ENCODE results near the gene ORMDL3.
"Not testable (repeated sequence)": the region's sequence is repeated elsewhere in the genome, so short reads cannot be mapped to it uniquely, and the experiment has no call there.

Gene ORMDL3

DNA sequence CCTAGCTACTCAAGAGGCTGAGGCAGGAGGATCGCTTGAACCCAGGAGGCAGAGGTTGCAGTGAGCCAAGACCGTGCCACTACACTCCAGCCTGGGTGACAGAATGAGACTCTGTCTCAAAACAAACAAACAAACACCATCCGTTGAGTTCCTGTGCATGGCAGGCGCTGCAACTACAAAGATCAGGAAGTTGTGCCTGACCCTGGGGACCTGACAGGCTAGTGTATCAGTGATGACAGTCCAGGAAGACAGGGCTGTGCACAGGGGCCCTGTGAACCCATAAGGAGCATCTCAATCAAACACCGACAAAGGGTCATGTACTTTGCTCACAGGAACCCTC lies 21.1 kb upstream of the ORMDL3 start:
- DNase-seq, result not testable (repeated sequence)

DNA sequence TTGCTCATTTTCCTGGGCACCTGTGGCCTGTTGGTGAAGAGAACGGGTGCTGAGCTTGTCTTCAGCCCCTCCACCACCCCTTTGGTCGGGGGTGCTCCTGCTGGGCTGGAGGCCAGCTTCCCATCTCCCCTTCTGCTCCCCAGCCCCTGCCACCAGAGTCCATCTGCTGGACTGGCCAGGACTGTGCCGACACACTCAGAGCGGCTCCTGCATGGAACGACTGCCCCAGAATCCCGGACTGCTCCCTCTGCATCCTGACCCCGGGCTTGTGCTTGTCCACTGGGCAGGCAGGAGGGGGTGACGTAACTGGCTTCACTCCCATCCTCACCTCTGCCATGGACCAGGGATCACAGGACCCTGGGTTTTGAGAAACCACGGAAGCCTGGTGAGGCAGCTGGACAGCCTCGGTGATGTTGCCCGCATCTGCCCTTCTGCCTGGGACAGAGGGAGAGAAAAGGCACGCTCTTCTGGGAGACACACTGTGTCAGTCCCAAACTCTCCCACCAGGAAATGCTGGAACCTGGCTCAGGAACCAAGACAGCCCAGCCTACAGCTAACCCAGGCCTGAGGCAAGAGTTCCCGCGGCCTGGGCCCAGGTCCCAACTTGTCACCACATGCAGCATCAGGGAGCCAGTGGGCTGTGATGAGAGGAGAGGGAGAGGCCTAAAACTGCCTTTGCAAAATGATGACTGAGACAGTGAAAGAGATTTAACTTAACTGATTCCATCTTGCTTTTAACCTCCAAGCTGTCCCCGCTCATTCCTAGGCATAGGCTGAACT lies 19.3 kb upstream of the ORMDL3 start:
- no peak for DNase-seq

DNA sequence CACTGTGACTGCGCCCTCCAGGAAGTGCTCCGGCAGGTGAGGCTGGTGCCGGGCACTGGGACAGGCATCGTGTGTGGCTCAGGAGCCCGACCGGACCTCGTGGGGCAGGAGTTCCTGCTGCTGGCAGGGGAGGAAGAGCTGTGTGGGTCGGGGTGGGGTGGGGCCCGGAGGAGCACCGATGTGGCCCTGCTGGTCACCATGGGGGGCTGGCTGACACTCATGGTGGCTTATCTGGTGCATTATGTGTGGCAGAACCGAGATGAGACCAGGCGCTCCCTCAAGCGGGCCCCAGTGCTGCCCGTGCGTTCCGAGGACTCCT lies 17.0 kb upstream of the ORMDL3 start:
- DNase-seq, result no peak

DNA sequence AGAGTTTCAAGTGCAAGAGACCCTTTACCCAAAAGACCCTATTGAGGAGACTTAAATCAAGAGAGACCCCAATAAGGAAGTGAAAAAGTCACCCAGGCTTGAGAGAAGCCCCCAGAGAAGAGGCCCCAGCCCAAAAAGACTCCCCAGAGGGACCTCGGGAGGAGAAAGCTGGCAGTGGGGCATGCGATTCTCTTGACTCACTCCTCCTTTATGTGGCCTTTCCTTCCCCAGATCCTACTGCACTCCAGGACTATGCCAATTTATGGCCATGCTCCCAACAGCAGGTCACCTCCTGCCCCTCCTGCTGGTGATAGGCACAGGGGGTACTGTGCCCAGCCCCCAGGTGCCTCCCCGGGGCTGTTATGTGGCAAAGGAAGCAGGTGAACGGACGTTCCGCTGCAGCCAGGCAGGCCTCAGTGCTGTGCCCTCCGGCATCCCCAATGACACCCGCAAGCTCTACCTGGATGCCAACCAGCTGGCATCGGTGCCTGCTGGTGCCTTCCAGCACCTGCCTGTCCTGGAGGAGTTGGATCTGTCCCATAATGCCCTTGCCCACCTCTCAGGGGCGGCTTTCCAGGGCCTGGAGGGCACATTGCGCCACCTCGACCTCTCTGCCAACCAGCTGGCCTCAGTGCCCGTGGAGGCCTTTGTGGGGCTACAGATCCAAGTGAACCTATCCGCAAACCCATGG lies 16.4 kb upstream of the ORMDL3 start:
- no peak for DNase-seq

DNA sequence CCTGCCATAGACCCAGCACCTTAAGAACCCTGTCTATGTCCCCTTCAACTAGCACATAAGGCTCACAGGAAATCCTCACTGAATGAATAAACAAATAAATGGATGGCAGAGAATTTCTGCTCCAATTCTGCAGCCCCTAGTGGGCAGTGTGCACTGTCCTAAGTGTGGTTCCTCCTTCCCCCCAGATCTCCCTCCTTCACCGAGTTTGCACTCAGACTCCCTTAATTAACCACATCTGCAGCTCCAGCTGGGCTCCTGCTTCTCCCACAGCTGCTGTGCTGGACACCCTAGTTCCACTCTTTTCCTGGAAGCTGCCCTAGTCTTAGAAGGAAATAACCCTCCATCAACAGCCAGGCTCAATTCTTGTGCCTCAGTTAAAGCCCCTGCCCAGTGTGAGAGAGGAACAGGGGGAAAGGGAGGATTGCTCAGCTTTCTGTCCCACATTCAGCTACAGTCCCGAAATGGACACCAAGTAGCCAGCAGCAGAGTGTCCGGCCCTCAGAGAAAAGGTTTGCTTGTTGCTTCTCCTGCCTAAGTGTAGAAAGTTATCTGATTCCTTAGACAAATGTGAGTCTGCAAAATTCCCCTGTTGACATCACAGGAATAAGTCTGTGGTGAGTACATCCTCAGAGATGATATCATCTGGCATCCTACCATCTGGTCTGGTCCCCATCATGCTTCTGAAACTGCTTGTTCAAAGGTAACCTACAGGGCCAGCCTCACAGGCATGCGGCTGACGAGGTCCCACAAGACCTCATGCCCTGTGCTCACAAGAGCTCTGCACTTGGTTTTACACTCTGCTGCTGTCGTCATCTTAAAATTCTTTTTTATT lies 12.4 kb upstream of the ORMDL3 start:
- peak; percentile 8 for DNase-seq

DNA sequence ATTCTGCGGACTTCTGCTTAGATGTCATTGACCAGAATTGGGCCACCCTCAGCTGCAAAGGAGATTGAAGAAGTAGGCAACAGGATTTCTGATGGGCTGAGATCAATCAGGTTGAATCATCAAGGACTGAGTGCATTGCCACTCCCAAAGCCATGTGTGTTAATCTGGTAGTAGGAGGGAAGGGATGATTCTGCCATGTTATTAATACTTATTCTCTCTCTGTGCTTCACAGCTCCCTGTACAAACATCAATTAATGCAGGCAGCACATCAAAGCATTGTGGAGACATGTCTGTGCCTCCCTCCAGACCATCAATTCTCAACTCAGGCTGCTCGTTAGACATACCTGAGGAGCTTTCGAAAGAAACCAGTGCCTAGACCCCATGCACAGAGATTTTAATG lies 11.7 kb upstream of the ORMDL3 start:
- DNase-seq, result no peak

DNA sequence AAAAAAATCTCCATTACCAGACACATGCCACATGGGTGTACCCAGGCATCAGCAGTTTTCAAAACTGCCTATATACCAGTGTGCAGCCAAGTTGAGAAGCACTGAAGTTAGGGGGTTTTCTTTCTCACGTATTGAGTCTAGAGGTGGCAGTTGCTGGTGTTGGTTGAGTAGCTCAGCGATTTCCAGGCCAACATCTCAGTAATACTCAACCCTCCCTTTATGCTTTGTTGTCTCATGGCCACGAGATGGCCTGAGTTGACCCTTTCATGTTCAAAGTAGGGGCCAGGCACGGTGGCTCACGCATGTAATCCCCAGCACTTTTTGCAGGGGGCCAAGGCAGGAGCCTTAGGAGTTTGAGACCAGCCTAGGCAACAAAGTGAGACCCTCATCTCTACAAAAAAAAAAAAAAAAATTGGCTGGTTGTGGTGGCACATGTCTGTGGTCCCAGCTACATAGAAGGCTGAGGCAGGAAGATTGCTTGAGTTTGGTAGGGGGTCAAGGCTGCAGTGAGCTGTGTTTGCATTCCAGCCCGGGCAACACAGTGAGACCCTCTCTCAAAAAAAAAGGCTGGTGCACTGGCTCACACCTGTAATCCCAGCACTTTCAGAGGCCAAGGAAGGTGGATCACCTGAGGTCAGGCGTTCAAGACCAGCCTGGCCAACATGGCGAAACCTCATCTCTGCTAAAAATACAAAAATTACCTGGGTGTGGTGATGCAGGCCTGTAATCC lies 10.9 kb upstream of the ORMDL3 start:
- DNase-seq, result no peak

DNA sequence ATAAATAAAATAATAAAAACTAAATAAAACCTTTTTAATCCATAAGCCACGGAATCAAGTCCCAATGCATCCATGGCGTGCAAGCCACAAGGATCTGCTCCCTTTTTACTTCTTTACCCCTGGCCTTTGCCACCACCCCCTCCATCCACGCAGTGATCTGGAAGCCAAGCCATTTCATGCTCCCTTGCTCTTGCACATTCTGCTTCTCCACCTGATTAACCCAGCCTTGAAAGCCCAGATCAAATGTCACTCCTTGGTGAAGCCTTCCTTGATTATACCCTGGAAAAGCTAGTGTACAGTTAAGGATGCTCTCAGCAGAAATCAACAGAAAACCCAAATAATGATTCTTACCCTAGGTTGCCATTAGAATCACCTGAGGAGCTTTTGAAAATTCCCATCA lies 10.0 kb upstream of the ORMDL3 start:
- no peak for DNase-seq

DNA sequence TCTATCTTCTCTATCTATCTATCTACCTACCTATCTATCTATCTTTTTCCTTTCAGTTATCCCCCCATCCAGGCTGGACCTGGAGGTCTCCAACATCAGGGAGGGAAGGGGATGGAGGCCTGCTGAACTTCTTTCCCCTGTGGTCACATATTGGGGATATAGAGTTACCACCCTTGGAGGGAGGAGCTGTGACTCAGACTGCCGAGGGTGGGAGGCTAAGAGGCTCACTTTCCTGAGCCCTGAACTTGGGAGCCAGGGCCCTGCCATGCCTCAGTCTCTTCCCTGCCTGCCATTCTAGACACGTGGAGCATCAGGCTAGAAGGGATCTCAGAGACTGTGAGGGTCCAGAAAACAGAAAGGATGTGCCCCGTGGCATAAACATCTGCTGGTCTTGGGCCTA lies 8.5 kb upstream of the ORMDL3 start:
- no peak for DNase-seq

DNA sequence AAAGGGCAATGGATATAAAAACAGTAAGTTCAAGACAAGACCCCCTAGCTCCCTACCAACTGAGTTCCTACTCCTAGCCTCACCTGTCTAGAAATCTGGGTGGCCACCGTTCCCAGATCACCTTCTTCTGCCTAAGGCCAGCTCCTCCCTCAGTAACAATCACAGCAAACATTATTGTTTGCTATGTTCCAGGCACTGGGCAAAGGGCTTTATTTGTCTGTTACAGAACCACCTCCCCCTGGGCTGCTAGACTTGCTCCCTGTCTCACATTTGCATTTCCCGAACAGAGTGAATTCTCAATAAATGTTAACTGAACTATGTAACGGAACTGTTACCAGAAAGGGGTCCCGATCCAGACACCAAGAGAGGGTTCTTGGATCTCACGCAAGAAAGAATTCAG lies 6.9 kb upstream of the ORMDL3 start:
- no peak for DNase-seq

DNA sequence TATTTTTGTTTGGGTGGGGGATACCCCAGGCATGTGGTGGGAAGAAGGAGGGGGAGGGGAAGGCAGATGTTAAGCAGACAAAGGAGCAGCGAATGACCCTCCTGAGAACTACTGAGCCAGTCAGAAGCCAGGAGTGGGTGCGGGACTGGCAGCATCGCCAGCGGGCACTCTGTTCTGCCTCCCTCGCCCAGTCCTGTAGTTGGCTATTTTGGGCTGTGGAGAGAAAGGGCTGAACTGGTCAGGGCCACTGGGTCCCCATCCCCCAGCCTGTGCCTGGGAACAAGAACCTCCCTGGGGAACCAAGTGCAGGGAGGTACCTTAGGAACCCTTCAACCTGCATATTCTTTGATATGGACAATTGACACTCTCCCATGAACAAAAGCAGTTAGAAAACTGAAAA lies 6.5 kb upstream of the ORMDL3 start:
- no peak for DNase-seq

DNA sequence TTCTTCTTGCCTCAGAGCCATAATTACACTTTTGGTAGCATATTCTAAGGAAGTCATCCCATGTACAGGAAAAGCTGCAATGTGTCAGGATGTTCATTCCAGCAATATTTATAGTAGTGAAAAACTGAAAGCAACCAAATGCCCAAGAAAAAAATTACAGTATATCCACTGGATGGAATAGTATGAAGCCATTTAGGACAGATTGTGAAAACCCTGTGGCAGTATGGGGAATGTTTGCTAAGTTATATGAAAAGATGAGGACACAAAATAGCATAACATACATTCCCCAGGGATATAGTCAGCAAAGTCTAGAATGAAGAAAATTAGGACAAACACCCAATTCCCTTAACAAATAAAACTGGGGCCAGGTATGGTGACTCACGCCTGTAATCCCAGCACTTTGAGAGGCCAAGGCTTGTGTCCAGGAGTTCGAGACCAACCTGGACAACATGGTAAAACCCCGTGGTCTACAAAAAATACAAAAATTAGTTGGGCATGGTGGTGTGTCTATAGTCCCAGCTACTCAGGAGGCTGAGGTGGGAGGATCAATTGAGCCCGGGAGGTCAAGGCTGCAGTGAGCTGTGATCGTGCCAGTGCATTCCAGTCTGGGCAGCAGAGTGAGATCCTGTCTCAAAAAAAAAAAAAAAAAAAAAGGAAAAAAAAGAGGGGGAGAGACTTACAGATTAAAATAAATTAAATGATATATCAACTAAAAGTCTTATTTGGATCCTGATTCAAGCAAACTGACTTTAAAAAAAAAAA lies 2.4 kb upstream of the ORMDL3 start:
- no peak for DNase-seq

DNA sequence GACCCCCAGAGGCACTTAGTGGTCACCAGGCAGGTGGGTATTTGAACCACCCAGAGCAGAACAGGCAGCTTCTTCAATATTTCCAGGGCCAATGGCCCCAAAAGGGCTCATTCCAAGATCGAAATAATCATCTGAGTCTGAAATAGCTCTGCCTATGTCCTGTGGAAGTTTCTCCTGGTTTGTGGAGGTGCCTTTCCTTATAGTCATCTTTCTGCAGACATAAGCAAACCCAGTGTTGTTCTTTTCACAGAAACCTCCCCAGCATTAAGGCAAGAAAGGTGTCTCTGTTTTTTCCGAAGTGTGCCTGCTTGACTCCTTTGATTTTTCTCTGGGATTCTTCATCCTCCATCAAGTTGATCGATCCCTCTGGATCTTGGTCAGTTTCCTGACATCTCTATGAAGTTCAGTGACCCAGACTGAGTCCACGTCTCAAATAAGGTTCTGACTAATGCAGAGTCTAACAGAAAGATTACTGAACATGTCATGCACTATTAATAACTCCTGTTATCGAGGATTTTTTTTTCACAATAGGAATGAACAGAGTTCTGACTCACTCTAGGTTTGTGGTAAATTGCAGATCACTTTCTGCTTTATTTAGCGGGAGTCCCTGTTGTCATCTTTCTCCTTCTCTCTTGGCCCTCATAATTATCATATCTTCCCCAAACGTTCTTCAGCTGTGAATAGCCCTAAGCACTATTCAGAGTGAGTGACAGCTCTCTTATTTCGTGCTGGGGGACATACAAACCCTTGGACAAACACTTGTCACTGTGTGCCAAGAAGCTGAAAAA lies 1.7 kb upstream of the ORMDL3 start:
- DNase-seq, result no peak

DNA sequence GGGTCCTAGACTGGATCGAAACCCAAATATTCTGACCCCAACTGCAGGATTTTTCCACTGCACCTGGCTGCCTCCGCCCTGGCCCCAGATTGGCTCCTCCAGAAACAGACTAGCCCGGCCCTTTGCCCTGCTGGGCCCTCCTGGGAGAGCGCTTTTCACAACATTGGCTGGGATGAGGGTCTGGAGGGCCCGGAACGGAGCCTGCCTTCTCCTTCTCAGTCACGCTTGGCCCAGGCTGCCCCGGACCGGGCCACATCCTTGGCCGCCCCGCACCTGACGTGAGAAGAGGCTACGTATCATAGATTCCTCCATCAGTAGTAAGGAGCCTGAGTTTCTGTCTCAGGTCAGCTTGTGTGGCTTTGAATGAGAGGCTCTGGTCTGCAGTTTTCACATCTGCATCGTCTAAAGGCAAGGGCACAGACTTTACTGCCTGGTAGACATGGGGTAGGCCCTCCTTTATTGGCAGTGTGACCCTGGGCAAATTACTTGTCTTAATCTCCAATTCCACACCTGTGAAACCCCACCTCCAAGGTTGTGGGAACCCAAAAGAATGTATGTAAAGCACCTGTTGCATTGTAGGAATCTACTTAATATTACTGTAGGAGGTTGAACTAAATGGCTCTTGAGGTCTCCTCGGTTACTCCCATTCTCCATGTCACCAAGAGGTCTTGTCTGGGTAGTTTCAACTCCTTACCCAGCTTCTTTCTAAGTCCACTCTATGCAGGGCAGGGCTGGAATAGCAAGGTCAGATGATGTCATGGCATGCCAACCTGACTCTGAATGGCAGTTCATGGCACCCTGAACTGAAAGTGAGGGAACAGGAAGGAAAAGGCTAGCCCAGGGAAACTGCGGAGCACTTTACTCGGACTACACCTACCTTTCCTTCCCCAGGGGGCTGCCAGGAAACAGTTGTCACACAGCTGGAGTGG lies 792 bp upstream of the ORMDL3 start:
- DNase-seq, result no peak

DNA sequence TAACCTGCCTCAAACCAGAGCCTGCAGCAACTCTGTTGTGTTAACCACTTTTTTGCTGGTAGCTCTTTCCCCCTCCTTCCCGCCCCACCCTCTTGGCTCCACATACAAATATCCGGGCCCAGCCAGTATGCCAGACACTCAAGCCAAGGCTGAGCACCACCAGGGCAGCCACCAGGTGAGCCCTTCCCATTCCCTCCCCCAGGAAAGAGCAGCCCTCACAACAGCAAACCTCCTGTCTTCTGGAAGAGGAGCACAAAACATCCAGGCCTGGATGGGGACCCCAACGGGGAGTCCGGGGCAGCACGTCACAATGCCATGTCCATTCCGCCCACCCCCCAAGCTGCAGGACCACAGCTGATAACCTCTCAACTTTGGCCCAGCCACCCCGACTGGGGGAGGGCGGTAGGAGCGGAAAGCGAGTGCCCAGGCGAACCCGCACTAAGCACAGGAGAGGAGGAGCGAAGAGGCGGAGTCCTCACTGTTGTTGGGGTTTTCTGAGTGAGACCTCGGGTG lies 757 bp downstream of the ORMDL3 start:
- DNase-seq, result no peak

DNA sequence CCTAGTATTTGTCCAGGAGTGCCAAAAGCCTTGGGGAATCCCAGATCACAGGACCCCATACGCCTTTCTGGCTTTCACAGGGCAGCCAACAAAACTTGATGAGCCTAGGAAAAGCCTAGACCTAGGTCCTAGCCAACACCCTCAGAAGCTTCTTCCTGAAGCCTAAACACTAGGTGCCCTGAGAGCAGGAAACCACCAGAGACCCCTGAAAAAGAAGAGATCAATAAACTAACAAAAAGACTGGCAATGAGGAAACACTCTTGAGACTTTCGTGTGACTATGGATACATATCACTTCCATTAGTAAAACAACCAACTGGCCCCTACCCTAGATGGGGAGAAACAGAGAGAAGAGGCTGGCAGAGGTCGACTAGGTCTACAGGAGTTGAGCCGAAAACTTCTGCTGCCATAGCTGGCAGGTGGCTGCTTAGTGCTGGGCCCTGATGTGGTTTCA lies 1.2 kb downstream of the ORMDL3 start:
- no peak for DNase-seq

DNA sequence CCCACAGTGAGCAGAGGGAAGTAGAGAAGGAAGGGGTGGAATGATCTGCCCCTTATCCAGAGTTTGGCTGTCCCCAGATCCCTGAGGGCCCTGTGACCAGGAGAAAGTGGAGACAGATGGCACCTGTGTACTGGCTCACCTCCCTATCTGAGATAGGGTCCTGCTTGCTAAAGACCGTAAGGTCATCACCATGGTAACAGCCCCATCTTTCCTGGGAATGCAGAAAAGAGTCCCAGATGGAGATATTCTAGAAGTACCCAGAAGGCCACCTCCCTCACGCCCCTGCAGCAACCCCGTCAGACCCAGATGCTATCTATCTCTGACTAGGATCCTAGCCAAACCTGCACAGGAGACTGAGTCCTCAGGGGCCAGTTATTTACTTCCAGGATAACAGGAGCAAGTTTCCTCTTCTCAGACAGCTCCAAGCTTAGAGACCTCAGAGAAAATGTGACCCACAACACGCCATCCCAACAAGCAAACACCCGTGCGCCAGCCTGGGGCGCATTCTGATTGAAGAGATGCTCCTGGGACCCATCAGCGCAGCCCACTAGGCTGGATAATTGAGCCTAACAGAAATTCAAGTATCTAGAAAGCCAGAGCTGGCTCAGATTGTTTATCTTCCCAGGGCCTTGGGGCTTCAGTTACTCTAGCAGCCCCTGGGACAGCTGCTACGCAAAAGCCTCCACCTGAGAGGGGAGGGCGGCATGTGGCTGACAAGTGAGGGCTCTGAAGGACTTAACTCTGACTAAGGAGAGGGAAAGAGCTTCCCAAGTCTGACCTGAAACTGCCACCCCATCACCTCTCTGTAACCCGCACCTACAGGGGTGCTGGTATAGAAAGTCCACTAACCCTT lies 1.9 kb downstream of the ORMDL3 start:
- no peak for DNase-seq

DNA sequence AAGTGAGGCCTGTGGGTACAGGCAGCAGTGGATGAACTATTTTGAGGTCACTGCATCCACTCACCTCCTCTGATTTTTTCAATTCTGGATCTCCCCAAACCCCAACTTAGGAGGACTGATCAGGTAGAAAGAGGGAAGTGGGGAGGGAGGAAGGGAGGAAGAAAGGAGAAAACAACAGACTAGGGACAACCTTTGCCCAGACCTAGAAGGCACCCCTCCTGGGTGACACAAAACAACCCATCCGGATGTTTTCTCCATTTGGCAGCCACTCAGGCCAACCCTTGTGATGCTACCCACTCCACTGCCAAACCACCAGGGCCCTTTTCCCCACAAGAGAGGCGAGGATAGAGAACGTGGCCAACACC lies 2.7 kb downstream of the ORMDL3 start:
- no peak for DNase-seq
